HG02870 (cell line): ENCODE data around the gene SULT2B1.
"Not testable (repeated sequence)": the region's sequence is repeated elsewhere in the genome, so short reads cannot be mapped to it uniquely, and the experiment has no call there.

Experiments used
- ATAC-seq: cut with Tn5 transposase; IDR thresholded peaks from one replicate; pipeline ENCODE4 v1.9.1; 2021; ENCODE audit warnings: mild to moderate bottlenecking, moderate library complexity; ENCODE audit not compliant: unreplicated experiment

SULT2B1 gene

GRCh38 chr19:48618278-48618915, 66.4 kb downstream of the SULT2B1 start:
- no peak for ATAC-seq

- peak; percentile 80 for ATAC-seq
Measured at GRCh38 chr19:48618916-48619691, 67.1 kb downstream of the SULT2B1 start, which contains the start of the genes RPL18 and SPHK2. Gene RPL18, minus strand, starts transcription at chr19:48619178. Its CDS starts 35 bp downstream, at chr19:48619143. Gene SPHK2, plus strand, starts transcription at chr19:48619506. Its CDS starts 1,009 bp downstream, at chr19:48620515.

- no peak for ATAC-seq
Measured at GRCh38 chr19:48619692-48620585, 68.0 kb downstream of the SULT2B1 start.

GRCh38 chr19:48623556-48624066, 71.6 kb downstream of the SULT2B1 start:
- no peak for ATAC-seq

- ATAC-seq: peak; percentile 53
Measured at GRCh38 chr19:48624067-48624594, 72.2 kb downstream of the SULT2B1 start.

GRCh38 chr19:48624791-48625723, 73.1 kb downstream of the SULT2B1 start:
- ATAC-seq: no peak

- no peak for ATAC-seq
Measured at GRCh38 chr19:48625891-48626327, 73.9 kb downstream of the SULT2B1 start.

GRCh38 chr19:48627201-48627864, 75.4 kb downstream of the SULT2B1 start:
- no peak for ATAC-seq

- no peak for ATAC-seq
Measured at GRCh38 chr19:48627865-48628314, 75.9 kb downstream of the SULT2B1 start.

- ATAC-seq: no peak
Measured at GRCh38 chr19:48628486-48629296, 76.7 kb downstream of the SULT2B1 start.

- ATAC-seq: no peak
Measured at GRCh38 chr19:48629297-48629598, 77.3 kb downstream of the SULT2B1 start.

GRCh38 chr19:48629599-48630295, 77.8 kb downstream of the SULT2B1 start:
- no peak for ATAC-seq

GRCh38 chr19:48630296-48631063, 78.5 kb downstream of the SULT2B1 start:
- no peak for ATAC-seq

GRCh38 chr19:48631225-48631624, 79.3 kb downstream of the SULT2B1 start:
- ATAC-seq: no peak

GRCh38 chr19:48632286-48632685, 80.3 kb downstream of the SULT2B1 start:
- not testable (repeated sequence) for ATAC-seq

GRCh38 chr19:48632692-48633147, 80.7 kb downstream of the SULT2B1 start:
- no peak for ATAC-seq
